GM12878 (cell line): Measurements from ENCODE around the gene E2F1. TPM values are rescaled to one million over a fixed set of nuclear protein-coding genes. Genes with fewer than 3 reads are reported as not detected.

Source experiments
- ATAC-seq: fragments of 200-7000 bp; cut with Tn5 transposase; 3 replicates; pipeline ENCODE4 v1.9.1; 2020; ENCODE audit warnings: mild to moderate bottlenecking, moderate library complexity
- BruUV-seq: library from RNA; stranded (reverse); fragments of 400-500 nt; replicated peaks from 2 replicates; lab custom pipeline; 2021; lab: Mats Ljungman, UMichigan
- CTCF ChIA-PET: fragments of 300-600 bp; sonication (Branson Sonifier 250); formaldehyde crosslinking; extraction: SDS; loops from one replicate; lab custom pipeline; 2021; ENCODE audit warnings: inconsistent platforms; lab: Yijun Ruan, JAX
- POLR2A ChIA-PET: fragments of 350-600 bp; formaldehyde crosslinking; extraction: SDS; loops from one replicate; lab custom pipeline; 2021; ENCODE audit warnings: inconsistent platforms; lab: Charles Lee
- RAD21 ChIA-PET: fragments of 300-600 bp; sonication (Branson Sonifier 250); formaldehyde crosslinking; loops from one replicate; lab custom pipeline; 2023; ENCODE audit warnings: antibody characterized with exemption; ENCODE audit not compliant: unreplicated experiment; lab: Charles Lee
- SMC1A ChIA-PET: fragments of 300-600 bp; sonication (Branson Sonifier 250); formaldehyde crosslinking; loops from one replicate; lab custom pipeline; 2023; ENCODE audit not compliant: unreplicated experiment, uncharacterized antibody; lab: Charles Lee
- DNase-seq: peaks from one replicate; pipeline ENCODE4 v3.0.0-alpha.2; 2011; ENCODE audit warnings: low read depth, low spot score
- FAIRE-seq: peaks from 3 replicates; lab custom pipeline; 2011; peaks lifted over from hg19 to GRCh38; lab: Jason Lieb, UNC
- H2AFZ ChIP-seq: 2 replicates; pipeline ENCODE4 v1.6.0; 2011; ENCODE audit warnings: low read depth, low read length, control low read depth; ENCODE audit not compliant: control insufficient read depth
- H3K27ac ChIP-seq: 2 replicates; pipeline ENCODE4 v1.5.1; 2011; ENCODE audit warnings: control low read depth; ENCODE audit not compliant: control insufficient read depth, insufficient read depth
- H3K27me3 ChIP-seq, 2 experiments: replicated peaks in 1 of 2; 2 replicates each; pipeline versions ENCODE4 v1.6.0 to v1.6.1; 2011; ENCODE audit warnings: low read length in 1 of 2; ENCODE audit not compliant: control insufficient read depth in 2 of 2, insufficient read depth in 2 of 2
- H3K36me3 ChIP-seq, 2 experiments: 2 replicates each; pipeline ENCODE4 v1.5.1; 2011; ENCODE audit warnings: low read length in 1 of 2; ENCODE audit not compliant: control insufficient read depth in 2 of 2, insufficient read depth in 2 of 2
- H3K4me1 ChIP-seq: 2 replicates; pipeline ENCODE4 v1.6.1; 2011; ENCODE audit warnings: mild to moderate bottlenecking, low read length, moderate library complexity, mixed read lengths; ENCODE audit not compliant: control insufficient read depth, insufficient read depth
- H3K4me2 ChIP-seq: 2 replicates; pipeline ENCODE4 v1.6.0; 2011; ENCODE audit warnings: control low read depth; ENCODE audit not compliant: control insufficient read depth, insufficient read depth
- H3K4me3 ChIP-seq: fragments of 200-600 bp; sonication (generic); 2 replicates; pipeline ENCODE4 v1.5.1; 2016
- H3K79me2 ChIP-seq: 2 replicates; pipeline ENCODE4 v1.6.0; 2011; ENCODE audit warnings: low read length; ENCODE audit not compliant: control insufficient read depth, insufficient read depth
- H3K9ac ChIP-seq: 2 replicates; pipeline ENCODE4 v1.8.0; 2011; ENCODE audit warnings: low read length, control low read depth, mixed read lengths; ENCODE audit not compliant: control insufficient read depth, insufficient read depth
- H3K9me3 ChIP-seq: replicated peaks from 3 replicates; pipeline ENCODE4 v1.5.1; 2011; ENCODE audit warnings: mild to moderate bottlenecking, low read length; ENCODE audit not compliant: control insufficient read depth, insufficient read depth
- H4K20me1 ChIP-seq: 2 replicates; pipeline ENCODE4 v1.6.0; 2011; ENCODE audit not compliant: control insufficient read depth, insufficient read depth
- ASH2L ChIP-seq: fragments of 300-600, 200-600 bp; sonication (generic); IDR thresholded peaks from 2 replicates; pipeline ENCODE4 v1.6.1; 2017; ENCODE audit warnings: low read depth, mild to moderate bottlenecking, borderline replicate concordance
- ATF7 ChIP-seq: fragments of 450-650 bp; IDR thresholded peaks from 2 replicates; pipeline ENCODE4 v1.6.1; 2016; ENCODE audit warnings: low read depth, mild to moderate bottlenecking
- FOXK2 ChIP-seq: fragments of 450-650 bp; IDR thresholded peaks from 2 replicates; pipeline ENCODE4 v1.6.1; 2017; ENCODE audit warnings: mild to moderate bottlenecking, moderate library complexity
- FOXM1 ChIP-seq: IDR thresholded peaks from 2 replicates; pipeline ENCODE4 v1.6.1; 2012; ENCODE audit warnings: low read depth, mild to moderate bottlenecking, inconsistent platforms, low read length, moderate library complexity
- GATAD2B ChIP-seq: fragments of 450-650 bp; conservative IDR thresholded peaks from 2 replicates; pipeline ENCODE4 v1.6.1; 2017; ENCODE audit warnings: low read depth, mild to moderate bottlenecking, moderate library complexity
- IKZF2 ChIP-seq, 2 experiments: fragments of 450-650 bp; IDR thresholded peaks; 2 replicates each; pipeline ENCODE4 v1.6.1; 2017; ENCODE audit warnings: mild to moderate bottlenecking in 2 of 2, moderate library complexity in 2 of 2
- KAT2A ChIP-seq: conservative IDR thresholded peaks from 2 replicates; pipeline ENCODE4 v1.6.1; 2011; ENCODE audit warnings: low read depth, low read length; ENCODE audit not compliant: control insufficient read depth
- MEF2A ChIP-seq: IDR thresholded peaks from 2 replicates; pipeline ENCODE4 v1.6.1; 2011; ENCODE audit warnings: low read depth, mild to moderate bottlenecking, low read length, moderate library complexity; ENCODE audit not compliant: insufficient read depth
- MYC ChIP-seq: IDR thresholded peaks from 2 replicates; pipeline ENCODE4 v1.6.1; 2011; ENCODE audit warnings: mild to moderate bottlenecking, low read length, moderate library complexity, inconsistent platforms; ENCODE audit not compliant: insufficient read depth, insufficient replicate concordance, insufficient read length, severe bottlenecking
- PAX5 ChIP-seq: IDR thresholded peaks from 2 replicates; pipeline ENCODE4 v1.6.1; 2011; ENCODE audit warnings: low read depth, low read length, borderline replicate concordance
- SIX5 ChIP-seq: IDR thresholded peaks from 2 replicates; pipeline ENCODE4 v1.6.1; 2011; ENCODE audit warnings: mild to moderate bottlenecking, low read depth, low read length, moderate library complexity; ENCODE audit not compliant: severe bottlenecking
- YY1 ChIP-seq: IDR thresholded peaks from 2 replicates; pipeline ENCODE4 v1.6.1; 2011; ENCODE audit warnings: low read depth, mild to moderate bottlenecking, low read length
- WGBS: methylation state at CpG from one replicate; pipeline ENCODE4 v1.1.6; 2016; ENCODE audit warnings: low lambda C conversion rate; ENCODE audit not compliant: insufficient replicate concordance, insufficient coverage; ENCODE audit errors: missing lambda C conversion rate; 5-methylcytosine and 5-hydroxymethylcytosine counted together
- in situ Hi-C: fragments of 300-500 bp; cut with MboI; formaldehyde crosslinking; loops from 9 replicates; pipeline ENCODE4 v1.14.3; 2018; ENCODE audit warnings: mixed read lengths
- intact Hi-C: fragments of 100-400 bp; cut with micrococcal nuclease; formaldehyde crosslinking; loops from one replicate; pipeline ENCODE4 v1.14.2; 2022; ENCODE audit not compliant: unreplicated experiment
- polyA plus RNA-seq, 11 experiments: library from polyadenylated mRNA; depleted of rRNA in 4 of 11; unstranded in 6 of 11; stranded (reverse) in 5 of 11; fragments of >200 nt; fragmentation: Nextera tagmentation in 4 of 11; fragmentation: Illumina TruSeq in 1 of 11; extraction: Ambion mirVana in 4 of 11; extraction: Trizol in 1 of 11; gene quantifications; 1 replicate in 1 of 11; 2 replicates in 10 of 11; pipeline versions ENCODE4 v1.2.1 to v1.2.3, GENCODE V29; 2011 to 2016; ENCODE audit warnings: inconsistent platforms in 2 of 11, missing spikeins in 2 of 11, low read depth in 1 of 11
- total RNA-seq, 4 experiments: library from RNA; depleted of rRNA in 3 of 4; stranded (reverse); fragments of >200 nt in 3 of 4; fragmentation: Illumina TruSeq in 1 of 4; extraction: Trizol in 1 of 4; gene quantifications; 2 replicates each; pipeline versions ENCODE4 v1.2.1 to v1.2.3, GENCODE V29; 2013 to 2021
- TF ChIP-seq, protein P1 (sequence below): IDR thresholded peaks from 2 replicates; pipeline ENCODE4 v1.6.1; 2012; ENCODE audit warnings: low read depth, low read length, improper control_type of control experiment
- TF ChIP-seq, protein P2 (sequence below): fragments of 450-650 bp; conservative IDR thresholded peaks from 2 replicates; pipeline ENCODE4 v1.6.1; 2017; ENCODE audit warnings: mild to moderate bottlenecking, moderate library complexity

Gene E2F1
- total and polyA plus RNA-seq, 10 of the 15 experiments (the other 5 are each of a cell fraction or from before 2014, with no cell fraction given): 0.29 to 50.2 (median 19.7) TPM

DNA sequence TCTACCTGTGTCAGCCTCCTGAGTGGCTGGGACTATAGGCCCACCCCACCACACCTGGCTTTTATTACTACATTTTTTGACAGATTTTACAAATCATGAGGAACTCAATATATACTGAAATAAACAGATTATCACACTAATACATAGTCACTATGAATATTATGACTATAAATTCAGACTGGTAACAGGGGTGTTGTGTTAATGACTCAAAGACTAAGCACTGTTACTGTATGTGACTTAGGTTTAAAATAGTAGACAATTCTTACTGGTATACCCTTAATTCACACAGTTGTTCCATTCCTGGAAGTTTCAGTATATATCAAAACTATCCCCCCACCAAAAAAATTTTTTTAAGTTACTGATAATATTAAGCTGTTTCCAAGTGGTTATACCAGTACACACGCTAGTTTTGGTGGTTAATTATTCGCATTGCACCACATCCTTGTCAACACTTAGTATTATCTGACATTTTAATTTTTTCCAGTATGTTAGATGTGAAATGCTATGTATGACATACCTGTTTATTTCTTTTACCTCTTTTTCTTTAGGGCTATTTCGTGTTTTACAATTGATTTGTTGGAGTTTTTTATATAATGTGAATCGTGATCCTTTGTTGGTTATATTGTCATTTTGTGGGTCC lies 58.5 kb downstream of the E2F1 start:
- Histone ChIP-seq H3K4me3 (no peak overlapping the region), H3K79me2 (no peaks in the 10 kb centered on the region), H3K27ac (no peak overlapping the region), H4K20me1 (no peaks in the 10 kb centered on the region), H3K36me3 (peaks cover 3 to 5% of the 10 kb centered on the region in 2 experiments; a peak in 3 of 4 replicates), H3K4me2 (no peak overlapping the region), H2AFZ (no peak overlapping the region), H3K27me3 (no peaks in the 10 kb centered on the region), H3K9ac (no peak overlapping the region), H3K4me1 (no peaks in the 10 kb centered on the region), H3K9me3 (no peaks in the 10 kb centered on the region)
- ChIA-PET SMC1A (no interaction called here), POLR2A (no interaction called here), RAD21 (no interaction called here), CTCF (no interaction called here)
- no peak for TF ChIP-seq PAX5
- TF ChIP-seq FOXM1: no peak
- TF ChIP-seq MYC: no peak
- TF ChIP-seq, protein P1, sequence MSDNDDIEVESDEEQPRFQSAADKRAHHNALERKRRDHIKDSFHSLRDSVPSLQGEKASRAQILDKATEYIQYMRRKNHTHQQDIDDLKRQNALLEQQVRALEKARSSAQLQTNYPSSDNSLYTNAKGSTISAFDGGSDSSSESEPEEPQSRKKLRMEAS: no peak
- TF ChIP-seq IKZF2 (IDR thresholded peaks at IDR 0.05): no peak
- no TSS peak for BruUV-seq
- WGBS: 99% methylated on average over 4 of the region's 4 CpGs
- FAIRE-seq (no peak), DNase-seq (no peak), ATAC-seq (no peak)
- in situ Hi-C loops: no loop called here
- intact Hi-C loops: no loop called here

- ChIA-PET CTCF (no interaction called here), POLR2A (no interaction called here), SMC1A (interaction anchor here (0.9 to 1.4 kb wide), 2 partner anchors 54 to 104 kb away, joined by 3 read pairs; no protein-coding TSS in a partner anchor), RAD21 (no interaction called here)
- H3K4me1 ChIP-seq: no peaks in the 10 kb centered on the region
- no peaks in the 10 kb centered on the region for H3K27me3 ChIP-seq
- no peak overlapping the region for H3K9ac ChIP-seq
- no peaks in the 10 kb centered on the region for H4K20me1 ChIP-seq
- peaks cover 3% of the 10 kb centered on the region in 2 experiments; a peak in 3 of 4 replicates for H3K36me3 ChIP-seq
- intact Hi-C loops (no loop called here), in situ Hi-C loops (no loop called here)
- no peak overlapping the region for H2AFZ ChIP-seq
- WGBS: 99% methylated on average over 4 of the region's 4 CpGs
- FAIRE-seq (no peak), ATAC-seq (no peak), DNase-seq (no peak)
- TF ChIP-seq SIX5: no peak
- no peak for TF ChIP-seq GATAD2B
- TF ChIP-seq YY1: no peak
- TF ChIP-seq, protein P2, sequence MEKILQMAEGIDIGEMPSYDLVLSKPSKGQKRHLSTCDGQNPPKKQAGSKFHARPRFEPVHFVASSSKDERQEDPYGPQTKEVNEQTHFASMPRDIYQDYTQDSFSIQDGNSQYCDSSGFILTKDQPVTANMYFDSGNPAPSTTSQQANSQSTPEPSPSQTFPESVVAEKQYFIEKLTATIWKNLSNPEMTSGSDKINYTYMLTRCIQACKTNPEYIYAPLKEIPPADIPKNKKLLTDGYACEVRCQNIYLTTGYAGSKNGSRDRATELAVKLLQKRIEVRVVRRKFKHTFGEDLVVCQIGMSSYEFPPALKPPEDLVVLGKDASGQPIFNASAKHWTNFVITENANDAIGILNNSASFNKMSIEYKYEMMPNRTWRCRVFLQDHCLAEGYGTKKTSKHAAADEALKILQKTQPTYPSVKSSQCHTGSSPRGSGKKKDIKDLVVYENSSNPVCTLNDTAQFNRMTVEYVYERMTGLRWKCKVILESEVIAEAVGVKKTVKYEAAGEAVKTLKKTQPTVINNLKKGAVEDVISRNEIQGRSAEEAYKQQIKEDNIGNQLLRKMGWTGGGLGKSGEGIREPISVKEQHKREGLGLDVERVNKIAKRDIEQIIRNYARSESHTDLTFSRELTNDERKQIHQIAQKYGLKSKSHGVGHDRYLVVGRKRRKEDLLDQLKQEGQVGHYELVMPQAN: no peak
- no peak for TF ChIP-seq ATF7
- no peak for TF ChIP-seq MEF2A
- no peak for TF ChIP-seq FOXK2
- no peak for TF ChIP-seq ASH2L
- no peak for TF ChIP-seq KAT2A
- no peaks in the 10 kb centered on the region for H3K79me2 ChIP-seq
- no peaks in the 10 kb centered on the region for H3K9me3 ChIP-seq
- no peak overlapping the region for H3K27ac ChIP-seq
- H3K4me3 ChIP-seq: no peak overlapping the region
- no TSS peak for BruUV-seq
- H3K4me2 ChIP-seq: no peak overlapping the region
These were observed 60.0 kb downstream of the E2F1 start for GRCh38 chr20:33626190-33626589.
